ENCODE measurements around the gene RHBDD2.
A peak's percentile ranks its signal among the peaks of the same experiment; 100 is the strongest.
"Not testable (repeated sequence)": the region's sequence is repeated elsewhere in the genome, so short reads cannot be mapped to it uniquely, and the experiment has no call there.

RHBDD2 gene

GRCh38 chr7:75889223-75889825, 10.5 kb downstream of the RHBDD2 start:
- H3K27ac ChIP-seq (replicated peaks; ENCODE audit: low read length) = no peak overlapping the region
- peaks cover 4% of the 10 kb centered on the region for H3K79me1 ChIP-seq (ENCODE audit: low read depth, low read length)
- peak overlapping the region; percentile 5 for H2BK12ac ChIP-seq (ENCODE audit: low read length)
- peak overlapping the region; percentile 27 for H2AK5ac ChIP-seq (ENCODE audit: low read depth, low read length)
- H3K4me3 ChIP-seq (ENCODE audit: low read length in 2 of 2) = no peak overlapping the region
- peaks cover 0 to 5% of the 10 kb centered on the region in 2 donors for H3K4me1 ChIP-seq (ENCODE audit: control insufficient read depth in 2 of 2, insufficient read depth in 1 of 2, low read depth in 1 of 2, low read length in 2 of 2)
- H4K91ac ChIP-seq (ENCODE audit: low read depth, low read length, poor library complexity) = no peak overlapping the region
- no peak overlapping the region for H3K14ac ChIP-seq (ENCODE audit: low read length)
- no peak overlapping the region for H3K18ac ChIP-seq (ENCODE audit: low read length)
- no peak overlapping the region for H3K9ac ChIP-seq (ENCODE audit: low read depth, low read length, poor library complexity)
- DNase-seq (ENCODE audit: low spot score) = no peak
- H4K8ac ChIP-seq (ENCODE audit: low read depth, low read length) = no peak overlapping the region
- H3K4ac ChIP-seq (ENCODE audit: low read length) = no peak overlapping the region
- no peaks in the 10 kb centered on the region for H3K9me3 ChIP-seq (replicated peaks in 1 of 2; ENCODE audit: control insufficient read depth in 2 of 2, insufficient read depth in 1 of 2, low read depth in 1 of 2, low read length in 2 of 2)
- H2BK5ac ChIP-seq (ENCODE audit: low read length) = no peak overlapping the region
- H3K23ac ChIP-seq (ENCODE audit: low read depth, low read length, poor library complexity) = peak overlapping the region; percentile 74
- WGBS, 2 donors (ENCODE audit: extremely low coverage in 2 of 2, insufficient read length in 2 of 2, insufficient replicate concordance in 1 of 2) = no CpG with 5 or more reads among the region's 11 CpGs
- no peak overlapping the region for H2BK15ac ChIP-seq (ENCODE audit: low read length)
- peaks cover 37 to 57% of the 10 kb centered on the region in 2 donors for H3K36me3 ChIP-seq (replicated peaks in 1 of 2; ENCODE audit: control insufficient read depth in 2 of 2, insufficient read depth in 2 of 2, low read length in 2 of 2)
- no peak overlapping the region for H3K4me2 ChIP-seq (ENCODE audit: insufficient read depth, low read length, poor library complexity, severe bottlenecking)
- H2BK120ac ChIP-seq (ENCODE audit: low read depth, low read length) = no peak overlapping the region
- no peaks in the 10 kb centered on the region for H3K27me3 ChIP-seq (ENCODE audit: control insufficient read depth in 3 of 3, insufficient read depth in 3 of 3, low read depth in 1 of 3, low read length in 3 of 3)
- no peak overlapping the region for H2AFZ ChIP-seq (ENCODE audit: low read length)

DNA sequence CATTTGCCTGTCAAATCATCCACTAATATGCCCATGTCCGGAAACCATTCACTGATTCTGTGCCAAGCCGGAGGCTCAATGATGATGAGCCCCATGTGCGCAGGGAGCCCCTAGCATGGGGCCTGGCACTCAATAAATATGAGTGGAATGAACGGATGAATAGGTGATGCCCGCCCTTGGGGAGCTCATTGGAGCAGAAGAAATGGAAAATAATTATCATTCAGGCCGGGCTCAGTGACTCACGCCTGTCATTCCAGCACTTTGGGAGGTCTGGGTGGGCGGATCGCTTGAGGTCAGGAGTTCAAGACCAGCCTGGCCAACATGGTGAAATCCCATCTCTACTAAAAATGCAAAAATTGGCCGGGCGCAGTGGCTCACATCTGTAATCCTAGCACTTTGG, 11.0 kb downstream of the RHBDD2 start:
- Histone ChIP-seq H2BK5ac (ENCODE audit: low read length) (no peak overlapping the region), H3K4me1 (ENCODE audit: control insufficient read depth in 2 of 2, insufficient read depth in 1 of 2, low read depth in 1 of 2, low read length in 2 of 2) (peaks cover 0 to 5% of the 10 kb centered on the region in 2 donors), H3K18ac (ENCODE audit: low read length) (no peak overlapping the region), H3K9me3 (replicated peaks in 1 of 2; ENCODE audit: control insufficient read depth in 2 of 2, insufficient read depth in 1 of 2, low read depth in 1 of 2, low read length in 2 of 2) (no peaks in the 10 kb centered on the region), H3K9ac (ENCODE audit: low read depth, low read length, poor library complexity) (no peak overlapping the region), H2AFZ (ENCODE audit: low read length) (no peak overlapping the region), H3K79me1 (ENCODE audit: low read depth, low read length) (peaks cover 4% of the 10 kb centered on the region), H3K36me3 (replicated peaks in 1 of 2; ENCODE audit: control insufficient read depth in 2 of 2, insufficient read depth in 2 of 2, low read length in 2 of 2) (peaks cover 32 to 52% of the 10 kb centered on the region in 2 donors), H2BK15ac (ENCODE audit: low read length) (no peak overlapping the region), H3K27ac (replicated peaks; ENCODE audit: low read length) (no peak overlapping the region), H2BK12ac (ENCODE audit: low read length) (no peak overlapping the region), H2BK120ac (ENCODE audit: low read depth, low read length) (no peak overlapping the region), H4K8ac (ENCODE audit: low read depth, low read length) (no peak overlapping the region), H3K14ac (ENCODE audit: low read length) (no peak overlapping the region), H3K23ac (ENCODE audit: low read depth, low read length, poor library complexity) (no peak overlapping the region), H2AK5ac (ENCODE audit: low read depth, low read length) (no peak overlapping the region), H3K4me3 (ENCODE audit: low read length in 2 of 2) (no peak overlapping the region), H4K91ac (ENCODE audit: low read depth, low read length, poor library complexity) (no peak overlapping the region), H3K27me3 (ENCODE audit: control insufficient read depth in 3 of 3, insufficient read depth in 3 of 3, low read depth in 1 of 3, low read length in 3 of 3) (no peaks in the 10 kb centered on the region), H3K4ac (ENCODE audit: low read length) (no peak overlapping the region), H3K4me2 (ENCODE audit: insufficient read depth, low read length, poor library complexity, severe bottlenecking) (no peak overlapping the region)
- no peak for DNase-seq (ENCODE audit: low spot score)
- no CpG with 5 or more reads among the region's 11 CpGs for WGBS, 2 donors (ENCODE audit: extremely low coverage in 2 of 2, insufficient read length in 2 of 2, insufficient replicate concordance in 1 of 2)

GRCh38 chr7:75891237-75891636, 12.4 kb downstream of the RHBDD2 start:
- H3K14ac ChIP-seq (ENCODE audit: low read length); H2BK12ac ChIP-seq (ENCODE audit: low read length); H2BK120ac ChIP-seq (ENCODE audit: low read depth, low read length); H3K9ac ChIP-seq (ENCODE audit: low read depth, low read length, poor library complexity); H3K4me2 ChIP-seq (ENCODE audit: insufficient read depth, low read length, poor library complexity, severe bottlenecking); H4K8ac ChIP-seq (ENCODE audit: low read depth, low read length); H3K4ac ChIP-seq (ENCODE audit: low read length); H2BK15ac ChIP-seq (ENCODE audit: low read length); H3K4me3 ChIP-seq (ENCODE audit: low read length in 2 of 2); H2AK5ac ChIP-seq (ENCODE audit: low read depth, low read length); H2AFZ ChIP-seq (ENCODE audit: low read length); H2BK5ac ChIP-seq (ENCODE audit: low read length); H4K91ac ChIP-seq (ENCODE audit: low read depth, low read length, poor library complexity); H3K23ac ChIP-seq (ENCODE audit: low read depth, low read length, poor library complexity); H3K27me3 ChIP-seq (ENCODE audit: control insufficient read depth in 3 of 3, insufficient read depth in 3 of 3, low read depth in 1 of 3, low read length in 3 of 3); DNase-seq (ENCODE audit: low spot score); H3K9me3 ChIP-seq (replicated peaks in 1 of 2; ENCODE audit: control insufficient read depth in 2 of 2, insufficient read depth in 1 of 2, low read depth in 1 of 2, low read length in 2 of 2); H3K79me1 ChIP-seq (ENCODE audit: low read depth, low read length); H3K4me1 ChIP-seq (ENCODE audit: control insufficient read depth in 2 of 2, insufficient read depth in 1 of 2, low read depth in 1 of 2, low read length in 2 of 2); H3K27ac ChIP-seq (replicated peaks; ENCODE audit: low read length); H3K18ac ChIP-seq (ENCODE audit: low read length): not testable (repeated sequence)
- no CpG with 5 or more reads among the region's 7 CpGs for WGBS, 2 donors (ENCODE audit: extremely low coverage in 2 of 2, insufficient read length in 2 of 2, insufficient replicate concordance in 1 of 2)
- H3K36me3 ChIP-seq (replicated peaks in 1 of 2; ENCODE audit: control insufficient read depth in 2 of 2, insufficient read depth in 2 of 2, low read length in 2 of 2) = peaks cover 19 to 38% of the 10 kb centered on the region in 2 donors

DNA sequence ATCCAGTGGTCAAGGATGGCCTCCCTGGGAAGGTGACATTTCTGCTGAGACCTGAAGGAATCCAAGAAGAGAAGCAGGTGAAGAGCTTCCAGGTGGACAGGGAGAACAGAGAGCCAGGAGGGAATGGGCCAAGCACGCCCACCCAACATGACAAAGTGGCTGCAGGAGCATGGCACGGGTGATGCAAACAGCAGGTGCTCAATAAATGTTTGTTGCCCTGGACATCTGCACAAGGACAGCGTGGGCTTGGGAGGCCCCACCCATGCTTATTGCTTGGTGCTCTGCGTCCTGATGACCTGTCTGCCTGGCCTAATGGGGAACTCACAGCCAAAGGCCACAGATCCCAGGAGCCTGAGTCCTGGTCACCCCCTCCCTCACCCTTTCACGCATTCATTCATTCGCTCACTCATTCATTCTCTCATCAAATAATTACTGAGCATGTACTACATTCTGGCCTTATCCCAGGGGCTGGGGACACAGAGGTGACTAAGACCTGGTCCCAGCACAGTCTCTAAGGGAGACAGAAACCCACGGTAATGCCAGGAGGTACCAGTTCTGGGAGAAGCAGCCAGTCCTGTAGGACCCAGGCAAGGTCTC, 13.1 kb downstream of the RHBDD2 start:
- H3K9me3 ChIP-seq (replicated peaks in 1 of 2; ENCODE audit: control insufficient read depth in 2 of 2, insufficient read depth in 1 of 2, low read depth in 1 of 2, low read length in 2 of 2) = no peaks in the 10 kb centered on the region
- H3K79me1 ChIP-seq (ENCODE audit: low read depth, low read length) = peaks cover 3% of the 10 kb centered on the region
- H3K4me2 ChIP-seq (ENCODE audit: insufficient read depth, low read length, poor library complexity, severe bottlenecking) = no peak overlapping the region
- 100% methylated on average over 2 of the region's 7 CpGs; no CpG with 5 or more reads in 1 of the 2 donors for WGBS, 2 donors (ENCODE audit: extremely low coverage in 2 of 2, insufficient read length in 2 of 2, insufficient replicate concordance in 1 of 2)
- H3K9ac ChIP-seq (ENCODE audit: low read depth, low read length, poor library complexity) = no peak overlapping the region
- H4K91ac ChIP-seq (ENCODE audit: low read depth, low read length, poor library complexity) = no peak overlapping the region
- H3K23ac ChIP-seq (ENCODE audit: low read depth, low read length, poor library complexity) = no peak overlapping the region
- peaks cover 17 to 31% of the 10 kb centered on the region in 2 donors for H3K36me3 ChIP-seq (replicated peaks in 1 of 2; ENCODE audit: control insufficient read depth in 2 of 2, insufficient read depth in 2 of 2, low read length in 2 of 2)
- H2BK5ac ChIP-seq (ENCODE audit: low read length) = no peak overlapping the region
- H3K4me3 ChIP-seq (ENCODE audit: low read length in 2 of 2) = no peak overlapping the region
- H3K18ac ChIP-seq (ENCODE audit: low read length) = no peak overlapping the region
- no peak overlapping the region for H2AK5ac ChIP-seq (ENCODE audit: low read depth, low read length)
- H3K4me1 ChIP-seq (ENCODE audit: control insufficient read depth in 2 of 2, insufficient read depth in 1 of 2, low read depth in 1 of 2, low read length in 2 of 2) = peaks cover 0 to 5% of the 10 kb centered on the region in 2 donors
- no peak overlapping the region for H2AFZ ChIP-seq (ENCODE audit: low read length)
- DNase-seq (ENCODE audit: low spot score) = no peak
- no peak overlapping the region for H2BK120ac ChIP-seq (ENCODE audit: low read depth, low read length)
- no peak overlapping the region for H3K4ac ChIP-seq (ENCODE audit: low read length)
- H2BK12ac ChIP-seq (ENCODE audit: low read length) = no peak overlapping the region
- H3K27me3 ChIP-seq (ENCODE audit: control insufficient read depth in 3 of 3, insufficient read depth in 3 of 3, low read depth in 1 of 3, low read length in 3 of 3) = no peaks in the 10 kb centered on the region
- H4K8ac ChIP-seq (ENCODE audit: low read depth, low read length) = no peak overlapping the region
- no peak overlapping the region for H3K14ac ChIP-seq (ENCODE audit: low read length)
- H2BK15ac ChIP-seq (ENCODE audit: low read length) = no peak overlapping the region
- no peak overlapping the region for H3K27ac ChIP-seq (replicated peaks; ENCODE audit: low read length)

All from neuronal stem cell (in vitro differentiated cells).